Measurements from ENCODE around the gene ATL1. TPM values are rescaled to one million over a fixed set of nuclear protein-coding genes. Genes with fewer than 3 reads are reported as not detected.

ATL1 gene
- total RNA-seq (2014; rRNA removed; shearing (Covaris generic)) = 1.9 and 2.8 TPM in 2 replicates

DNA sequence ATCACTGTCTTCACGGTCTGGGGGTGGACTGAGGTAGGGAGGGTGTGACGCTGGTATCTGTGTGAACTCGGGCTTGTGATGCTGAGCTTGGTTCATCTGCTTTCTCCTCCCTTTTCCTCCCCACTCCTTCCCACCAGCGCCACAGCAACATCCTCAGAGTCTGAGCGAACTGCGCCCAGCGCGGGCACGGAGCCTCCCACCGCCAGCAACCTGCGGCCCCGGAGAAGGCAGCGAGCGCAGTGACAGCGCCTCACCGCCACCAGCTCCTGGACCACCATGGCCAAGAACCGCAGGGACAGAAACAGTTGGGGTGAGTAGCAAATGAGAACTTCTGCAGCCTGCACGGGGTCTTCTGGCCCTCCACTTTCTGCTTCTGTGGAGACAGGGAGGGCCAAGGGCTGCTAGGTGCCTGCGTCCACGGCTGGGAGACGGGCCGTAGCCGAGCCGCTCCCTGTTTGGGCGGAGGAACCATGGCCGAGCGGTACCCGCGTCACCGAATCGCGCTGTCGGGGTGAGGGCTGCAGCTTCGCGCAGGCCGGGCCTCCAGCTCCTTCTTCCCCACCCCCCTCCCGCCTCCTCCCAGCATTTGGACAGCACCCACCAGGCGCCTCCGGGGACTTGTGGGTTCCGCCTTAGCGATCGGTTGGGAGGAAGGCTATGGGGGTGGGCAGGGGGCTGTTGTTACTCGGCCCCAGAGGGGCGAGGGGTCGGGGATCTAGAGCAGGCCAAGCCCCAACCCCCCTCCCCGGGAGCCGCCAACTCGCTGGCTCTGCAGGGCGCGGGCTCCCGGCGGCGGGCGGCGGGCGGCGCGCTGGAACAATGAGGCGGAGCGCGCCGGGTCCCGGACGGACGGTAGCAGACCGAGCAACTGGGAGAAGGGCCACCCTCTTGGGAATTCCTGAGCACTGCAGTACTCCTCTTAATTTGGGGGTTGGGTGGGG lies at the start of gene ATL1:
ATL1 (plus strand) TSS at position 156 of the 941 bp plus-strand sequence; CDS start at position 277, 121 bp downstream.
- H3K36me3 ChIP-seq (replicated peaks; ENCODE audit: control insufficient read depth, insufficient read depth, low read length) = no peaks in the 10 kb centered on the region

GRCh38 chr14:50510157-50510556 lies 49.8 kb upstream of the ATL1 start:
- Histone ChIP-seq H3K4me3 (ENCODE audit: insufficient read depth, low read depth, low read length) (no peak overlapping the region), H3K36me3 (replicated peaks; ENCODE audit: control insufficient read depth, insufficient read depth, low read length) (no peaks in the 10 kb centered on the region), H3K27me3 (ENCODE audit: control insufficient read depth, insufficient read depth, low read length) (no peaks in the 10 kb centered on the region)
- DNase-seq = no peak

More for the DNA sequence above, at the start of gene ATL1:
- Histone ChIP-seq H3K27me3 (ENCODE audit: control insufficient read depth, insufficient read depth, low read length) (peaks cover 22% of the 10 kb centered on the region), H3K4me3 (ENCODE audit: insufficient read depth, low read depth, low read length) (peak within 1 kb of the TSS; percentile 73)
- DNase-seq = peak; percentile 89

- Histone ChIP-seq H3K27me3 (ENCODE audit: control insufficient read depth, insufficient read depth, low read length) (no peaks in the 10 kb centered on the region), H3K4me3 (ENCODE audit: insufficient read depth, low read depth, low read length) (no peak overlapping the region), H3K36me3 (replicated peaks; ENCODE audit: control insufficient read depth, insufficient read depth, low read length) (no peaks in the 10 kb centered on the region)
- DNase-seq = no peak
Observed at GRCh38 chr14:50512463-50512862, 47.5 kb upstream of the ATL1 start.

- no peak for DNase-seq
- Histone ChIP-seq H3K4me3 (ENCODE audit: insufficient read depth, low read depth, low read length) (no peak overlapping the region), H3K36me3 (replicated peaks; ENCODE audit: control insufficient read depth, insufficient read depth, low read length) (no peaks in the 10 kb centered on the region), H3K27me3 (ENCODE audit: control insufficient read depth, insufficient read depth, low read length) (no peaks in the 10 kb centered on the region)
Observed at GRCh38 chr14:50516091-50516490, 43.9 kb upstream of the ATL1 start.

GRCh38 chr14:50520947-50521815 lies 38.8 kb upstream of the ATL1 start:
- Histone ChIP-seq H3K36me3 (replicated peaks; ENCODE audit: control insufficient read depth, insufficient read depth, low read length) (no peaks in the 10 kb centered on the region), H3K27me3 (ENCODE audit: control insufficient read depth, insufficient read depth, low read length) (no peaks in the 10 kb centered on the region), H3K4me3 (ENCODE audit: insufficient read depth, low read depth, low read length) (no peak overlapping the region)
- no peak for DNase-seq

- H3K27me3 ChIP-seq (ENCODE audit: control insufficient read depth, insufficient read depth, low read length) = no peaks in the 10 kb centered on the region
- DNase-seq = no peak
Observed at GRCh38 chr14:50521912-50522341, 38.0 kb upstream of the ATL1 start.

GRCh38 chr14:50523271-50524041 lies 36.5 kb upstream of the ATL1 start:
- no peaks in the 10 kb centered on the region for H3K36me3 ChIP-seq (replicated peaks; ENCODE audit: control insufficient read depth, insufficient read depth, low read length)
- no peaks in the 10 kb centered on the region for H3K27me3 ChIP-seq (ENCODE audit: control insufficient read depth, insufficient read depth, low read length)
- H3K4me3 ChIP-seq (ENCODE audit: insufficient read depth, low read depth, low read length) = no peak overlapping the region
- no peak for DNase-seq

More at GRCh38 chr14:50521912-50522341, 38.0 kb upstream of the ATL1 start:
- no peak overlapping the region for H3K4me3 ChIP-seq (ENCODE audit: insufficient read depth, low read depth, low read length)
- no peaks in the 10 kb centered on the region for H3K36me3 ChIP-seq (replicated peaks; ENCODE audit: control insufficient read depth, insufficient read depth, low read length)

DNA sequence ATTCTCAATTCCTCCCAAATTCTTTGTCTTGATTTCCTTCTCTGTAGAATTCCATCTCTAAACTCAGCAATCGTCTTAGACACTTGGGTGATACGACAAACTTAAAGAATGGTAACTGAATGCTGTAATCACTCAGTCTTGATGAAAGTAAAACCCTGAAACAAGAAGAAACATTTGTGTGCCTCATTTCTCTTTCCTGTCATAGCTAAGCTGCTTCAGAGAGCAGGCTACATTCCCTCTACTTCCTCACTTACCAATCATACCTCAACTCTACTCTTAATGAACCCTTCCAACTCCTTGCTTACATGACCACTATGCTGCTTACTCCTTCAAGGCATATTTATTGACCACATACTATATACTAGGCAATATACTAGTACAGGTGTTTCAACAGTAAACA lies 35.9 kb upstream of the ATL1 start:
- no peaks in the 10 kb centered on the region for H3K36me3 ChIP-seq (replicated peaks; ENCODE audit: control insufficient read depth, insufficient read depth, low read length)
- no peaks in the 10 kb centered on the region for H3K27me3 ChIP-seq (ENCODE audit: control insufficient read depth, insufficient read depth, low read length)
- H3K4me3 ChIP-seq (ENCODE audit: insufficient read depth, low read depth, low read length) = no peak overlapping the region
- no peak for DNase-seq

DNA sequence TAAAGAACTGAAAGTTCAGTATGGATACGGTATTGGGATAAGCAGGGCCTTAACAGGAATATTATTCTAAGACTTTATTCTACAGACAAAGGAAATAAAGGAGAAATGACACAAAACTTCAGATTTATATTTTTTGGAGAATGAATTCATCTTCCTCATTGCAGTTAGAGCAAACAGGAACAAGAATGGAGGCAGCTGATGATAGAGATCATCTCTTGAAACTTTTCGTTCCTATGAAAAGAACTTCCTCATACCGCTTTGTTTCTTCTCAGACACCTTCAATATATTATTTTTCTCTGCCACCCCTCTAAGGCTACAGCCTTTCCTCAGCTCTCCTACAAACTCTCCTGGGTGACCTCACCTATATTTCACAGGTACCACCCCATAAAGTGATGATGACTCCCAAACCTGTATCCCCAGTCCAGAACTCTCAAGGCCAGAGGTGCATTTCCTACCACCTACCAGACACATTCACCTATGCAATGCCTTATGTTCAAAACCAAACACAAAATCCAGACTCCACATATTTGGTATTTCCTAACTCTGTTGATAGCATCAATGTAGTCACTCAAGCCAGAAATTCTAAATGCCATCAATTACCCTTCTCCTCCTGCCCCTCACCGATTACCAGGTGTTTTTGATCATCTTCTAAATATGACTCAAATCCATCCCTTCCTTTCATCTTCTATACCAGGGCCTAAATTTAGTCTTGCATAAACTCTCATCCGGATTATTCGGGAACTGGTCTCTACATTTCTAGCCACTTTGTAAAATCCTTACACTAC lies 35.0 kb upstream of the ATL1 start:
- no peaks in the 10 kb centered on the region for H3K36me3 ChIP-seq (replicated peaks; ENCODE audit: control insufficient read depth, insufficient read depth, low read length)
- DNase-seq = no peak
- no peaks in the 10 kb centered on the region for H3K27me3 ChIP-seq (ENCODE audit: control insufficient read depth, insufficient read depth, low read length)
- H3K4me3 ChIP-seq (ENCODE audit: insufficient read depth, low read depth, low read length) = no peak overlapping the region

DNA sequence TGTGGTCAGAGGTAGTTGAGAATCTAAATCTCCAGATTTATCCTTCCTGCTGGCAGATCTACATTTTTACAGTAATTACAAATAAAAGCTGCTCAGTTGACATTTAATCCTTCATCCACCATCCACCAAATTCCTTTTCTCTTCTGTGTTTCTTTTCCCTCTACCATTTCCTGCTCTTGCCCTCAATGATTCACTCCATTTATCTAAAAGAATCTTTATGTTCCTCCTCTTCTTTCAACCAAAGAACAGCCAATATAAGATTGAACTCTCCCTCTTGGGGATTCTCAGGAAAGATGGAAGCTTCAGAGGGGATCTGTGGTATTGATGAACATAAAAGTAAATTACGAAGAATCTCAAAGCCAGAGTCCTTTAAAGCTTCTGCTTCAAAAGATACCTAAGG lies 31.9 kb upstream of the ATL1 start:
- Histone ChIP-seq H3K27me3 (ENCODE audit: control insufficient read depth, insufficient read depth, low read length) (no peaks in the 10 kb centered on the region), H3K36me3 (replicated peaks; ENCODE audit: control insufficient read depth, insufficient read depth, low read length) (no peaks in the 10 kb centered on the region), H3K4me3 (ENCODE audit: insufficient read depth, low read depth, low read length) (no peak overlapping the region)
- no peak for DNase-seq

DNA sequence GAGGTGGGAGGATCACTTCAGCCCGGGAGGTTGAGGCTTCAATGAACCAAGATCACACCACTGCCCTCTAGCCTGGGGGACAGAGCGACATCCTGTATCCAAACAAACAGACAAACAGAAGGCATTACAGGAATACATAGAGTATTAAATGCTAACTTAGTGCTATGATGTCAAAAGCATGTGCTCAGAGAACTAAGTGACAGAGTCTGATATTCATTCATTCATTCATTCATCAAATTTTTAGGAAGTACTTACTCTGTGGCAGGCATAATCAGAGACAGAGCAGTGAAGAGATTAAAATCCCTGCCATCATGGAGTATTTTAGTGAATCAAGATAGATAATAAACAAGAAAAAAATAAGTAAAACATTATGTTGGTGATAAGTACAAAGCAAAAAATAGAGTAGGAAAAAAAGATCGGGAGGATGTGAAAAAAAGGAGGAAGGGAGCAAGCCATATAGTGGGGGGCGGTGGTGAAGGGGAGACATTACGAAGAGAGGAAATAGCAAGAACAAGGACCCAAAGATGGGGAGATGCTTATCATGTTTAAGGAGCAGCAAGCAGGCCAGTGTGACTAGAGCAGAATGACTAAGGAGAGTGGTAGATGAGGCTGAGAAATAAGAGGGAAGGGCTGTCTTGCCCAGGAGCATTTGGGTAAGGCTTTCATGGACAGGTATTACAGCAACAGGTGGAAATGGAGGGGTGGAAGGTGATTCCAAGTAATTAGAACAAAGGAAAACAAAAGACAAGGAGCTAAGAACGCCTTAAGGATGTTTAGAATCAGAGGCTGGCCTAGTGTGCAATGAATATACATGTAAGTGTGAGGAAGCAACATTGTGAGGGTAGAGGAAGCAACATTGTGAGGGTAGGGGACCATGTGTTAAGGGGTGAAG lies 30.4 kb upstream of the ATL1 start:
- Histone ChIP-seq H3K36me3 (replicated peaks; ENCODE audit: control insufficient read depth, insufficient read depth, low read length) (no peaks in the 10 kb centered on the region), H3K27me3 (ENCODE audit: control insufficient read depth, insufficient read depth, low read length) (no peaks in the 10 kb centered on the region), H3K4me3 (ENCODE audit: insufficient read depth, low read depth, low read length) (no peak overlapping the region)
- no peak for DNase-seq

- Histone ChIP-seq H3K27me3 (ENCODE audit: control insufficient read depth, insufficient read depth, low read length) (no peaks in the 10 kb centered on the region), H3K36me3 (replicated peaks; ENCODE audit: control insufficient read depth, insufficient read depth, low read length) (no peaks in the 10 kb centered on the region), H3K4me3 (ENCODE audit: insufficient read depth, low read depth, low read length) (no peak overlapping the region)
- DNase-seq = no peak
Observed at GRCh38 chr14:50530358-50530757, 29.6 kb upstream of the ATL1 start.

All from H7 (cell line).